Activated T-cell treated with anti-CD3 and anti-CD28 coated beads for 4 hours (primary cell): Measurements from ENCODE around the gene LTBP3.
"Not testable (repeated sequence)": the region's sequence is repeated elsewhere in the genome, so short reads cannot be mapped to it uniquely, and the experiment has no call there.

Experiments used
- DNase-seq: peaks from one replicate; pipeline ENCODE4 v3.0.0-alpha.2; 2020

Gene LTBP3

DNA sequence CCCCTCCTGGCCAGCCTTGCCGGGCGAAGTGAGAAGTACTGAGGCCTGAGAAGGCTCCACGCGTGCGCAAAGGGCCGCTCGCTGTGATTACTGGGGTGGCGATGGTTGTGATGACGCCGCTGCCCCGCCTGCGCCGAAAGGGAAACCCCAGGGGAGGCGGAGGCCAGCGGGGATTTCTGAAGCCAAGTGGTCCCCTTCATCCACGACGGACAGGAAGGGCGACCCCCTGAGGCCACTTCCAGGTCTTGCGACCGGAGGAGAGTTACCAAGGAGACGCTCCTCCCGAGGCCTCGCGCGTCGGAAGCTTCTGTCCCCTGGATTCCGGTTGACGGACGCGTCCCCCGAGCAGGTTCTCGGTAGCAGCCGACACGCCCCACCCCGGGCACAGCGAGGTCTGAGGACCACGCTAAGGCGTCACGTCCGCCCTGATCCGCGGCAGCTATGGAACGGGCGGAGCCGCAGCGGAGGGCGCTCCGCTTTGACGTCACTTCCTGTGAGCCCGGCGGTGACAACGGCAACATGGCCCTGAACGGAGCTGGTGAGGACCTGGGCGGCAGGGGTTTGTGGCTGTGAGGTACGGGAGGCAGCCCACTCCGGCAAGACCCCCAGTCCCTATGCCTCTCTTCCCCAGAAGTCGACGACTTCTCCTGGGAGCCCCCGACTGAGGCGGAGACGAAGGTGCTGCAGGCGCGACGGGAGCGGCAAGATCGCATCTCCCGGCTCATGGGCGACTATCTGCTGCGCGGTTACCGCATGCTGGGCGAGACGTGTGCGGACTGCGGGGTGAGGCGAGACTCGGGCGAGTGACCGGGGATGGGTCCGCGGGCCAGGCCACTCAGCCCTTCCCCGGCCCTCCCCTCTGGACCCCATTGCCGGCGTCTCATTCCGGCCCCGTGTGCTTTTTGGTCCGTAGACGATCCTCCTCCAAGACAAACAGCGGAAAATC is 12.1 kb upstream of the LTBP3 start, which contains the start of gene ZNRD2:
ZNRD2 (plus strand) TSS at position 505 of the 946 bp plus-strand sequence; CDS start at position 520, 15 bp downstream.
- peak; percentile 95 for DNase-seq

DNA sequence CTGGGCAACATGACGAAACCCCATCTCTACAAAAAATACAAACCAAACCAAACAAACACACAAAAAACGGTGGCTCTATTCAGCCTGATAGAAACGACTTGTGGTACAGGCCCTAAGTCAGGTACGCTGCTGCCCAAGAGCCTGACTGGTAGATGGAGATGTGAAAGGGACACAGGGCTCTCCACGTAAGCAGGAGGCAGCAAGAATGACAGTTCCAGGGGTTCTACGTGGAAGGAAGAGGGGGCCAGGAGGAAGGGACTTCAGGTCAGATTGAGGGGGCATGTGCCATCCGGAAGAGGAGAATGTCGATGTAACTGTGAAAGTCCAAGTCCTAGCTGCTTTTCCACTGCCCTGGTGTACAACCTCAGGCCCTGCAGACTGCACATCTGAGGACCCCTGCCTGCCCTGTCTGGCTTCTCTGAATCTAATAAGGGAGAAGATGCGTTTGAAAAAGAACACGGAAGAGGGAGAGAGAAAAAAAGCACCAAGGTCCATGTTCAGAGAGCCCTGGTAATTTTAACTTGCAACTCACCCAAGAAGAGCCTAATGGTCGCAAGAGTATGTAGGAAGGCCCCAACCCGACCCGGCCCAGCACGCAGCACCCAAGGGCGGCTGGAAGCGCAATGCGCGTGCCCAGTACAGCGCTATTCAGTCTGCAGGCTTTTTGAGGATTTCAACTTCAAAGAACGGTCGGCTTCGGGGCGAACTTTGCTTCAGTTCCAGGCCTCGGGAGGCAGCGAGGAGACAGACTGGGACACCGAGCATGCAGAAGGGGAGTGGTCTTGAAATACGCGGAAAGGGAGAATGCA is 11.2 kb upstream of the LTBP3 start:
- no peak for DNase-seq

DNA sequence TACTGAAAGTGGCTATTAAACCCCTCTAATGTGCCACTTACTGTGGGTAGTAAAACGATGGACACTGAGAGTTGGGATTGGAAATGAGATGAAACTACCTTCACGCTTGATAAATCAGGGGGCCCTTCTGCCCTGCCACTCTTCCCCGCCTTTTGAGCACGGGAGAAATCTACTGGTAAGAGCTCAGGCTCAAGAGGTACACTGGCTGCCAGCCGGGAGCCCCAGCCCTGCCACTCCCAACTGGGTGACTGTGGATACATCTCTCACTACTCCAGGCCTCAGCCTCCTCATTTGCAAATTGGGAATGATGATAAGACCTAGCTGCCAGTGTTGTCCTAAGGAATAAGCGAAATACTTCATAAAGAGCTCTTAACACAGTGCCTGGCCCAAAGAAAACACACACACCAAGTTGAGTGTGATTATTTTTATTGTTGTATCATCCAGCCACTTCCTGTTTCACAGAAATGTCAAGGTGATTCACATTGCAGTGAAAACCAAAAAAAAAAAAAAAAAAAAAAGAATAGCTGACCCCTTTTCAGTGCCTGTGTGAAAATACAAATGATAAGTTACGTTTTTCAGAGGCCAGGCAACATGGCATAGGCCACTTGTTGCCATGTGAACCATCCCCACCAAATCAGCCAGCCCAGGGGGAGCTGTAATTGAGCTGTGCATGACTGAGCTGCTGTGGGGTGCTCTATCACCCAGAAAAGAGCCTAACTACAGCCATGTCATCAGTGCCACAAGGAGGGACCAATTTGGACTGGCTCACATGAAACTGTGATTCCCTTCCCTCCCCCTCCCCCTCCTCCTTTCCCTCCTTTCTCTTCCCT is 7.7 kb upstream of the LTBP3 start:
- no peak for DNase-seq

DNA sequence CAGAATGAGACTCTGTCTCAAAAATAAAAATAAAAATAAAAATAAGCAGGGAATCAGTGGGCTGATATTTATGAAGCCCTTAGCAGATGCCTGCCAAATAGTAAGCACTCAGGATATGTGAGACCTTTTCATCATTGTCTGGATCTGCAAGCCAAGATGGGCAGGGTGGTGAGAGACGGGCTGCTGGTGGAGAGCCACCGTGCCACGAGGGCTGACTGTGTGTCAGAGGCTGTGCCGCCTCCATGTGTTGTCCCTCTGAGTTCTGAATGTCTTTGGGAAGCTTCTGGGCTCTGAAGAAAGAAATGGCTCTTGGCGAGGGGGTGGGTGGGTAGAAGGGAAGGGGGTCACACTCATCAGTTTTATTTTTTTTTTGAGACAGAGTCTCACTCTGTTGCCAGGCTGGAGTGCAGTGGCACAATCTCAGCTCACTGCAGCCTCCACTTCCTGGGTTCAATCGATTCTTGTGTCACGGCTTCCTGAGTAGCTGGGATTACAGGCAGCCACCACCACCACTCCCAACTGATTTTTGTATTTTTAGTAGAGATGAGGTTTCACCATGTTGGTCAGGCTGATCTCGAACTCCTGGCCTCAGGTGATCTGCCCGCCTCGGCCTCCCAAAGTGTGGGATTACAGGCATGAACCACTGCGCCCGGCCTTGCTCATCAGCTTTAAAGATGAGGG is 6.9 kb upstream of the LTBP3 start:
- DNase-seq: not testable (repeated sequence)

DNA sequence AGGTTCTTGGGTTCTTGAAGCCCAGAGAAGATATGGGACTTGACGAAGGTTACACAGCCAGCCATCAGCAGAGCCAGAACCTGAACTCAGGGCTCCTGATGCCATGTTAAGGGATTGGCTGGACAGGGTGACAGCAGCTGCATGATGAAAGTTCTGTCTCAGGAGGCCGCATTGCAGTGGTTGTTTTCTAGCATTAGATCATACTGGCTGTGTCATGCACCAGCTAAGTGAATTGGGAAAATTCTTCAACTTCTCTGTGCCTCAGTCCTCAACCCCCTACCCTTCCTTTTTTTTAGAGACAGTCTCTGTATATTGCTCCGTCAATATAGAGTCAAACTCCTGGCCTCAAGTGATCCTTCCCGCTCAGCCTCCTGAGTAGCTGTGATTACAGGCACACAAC is 5.4 kb upstream of the LTBP3 start:
- DNase-seq: no peak

DNA sequence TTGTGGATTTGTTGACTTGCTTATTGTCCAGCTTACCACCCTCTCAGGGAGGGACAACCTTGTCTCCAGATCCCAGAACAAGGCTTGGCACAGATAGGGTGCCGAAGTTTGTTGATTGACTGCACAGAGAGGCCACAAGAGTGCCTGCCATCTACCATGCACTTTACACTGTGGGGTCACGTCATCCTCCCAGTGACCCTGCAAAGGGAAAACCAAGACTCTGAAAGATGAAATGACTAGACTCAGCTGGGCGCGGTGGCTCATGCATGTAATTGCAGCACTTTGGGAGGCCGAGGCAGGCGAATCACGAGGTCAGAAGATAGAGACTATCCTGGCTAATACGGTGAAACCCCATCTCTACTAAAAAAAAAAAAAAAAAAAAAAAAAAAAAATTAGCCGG is 4.6 kb upstream of the LTBP3 start:
- no peak for DNase-seq

DNA sequence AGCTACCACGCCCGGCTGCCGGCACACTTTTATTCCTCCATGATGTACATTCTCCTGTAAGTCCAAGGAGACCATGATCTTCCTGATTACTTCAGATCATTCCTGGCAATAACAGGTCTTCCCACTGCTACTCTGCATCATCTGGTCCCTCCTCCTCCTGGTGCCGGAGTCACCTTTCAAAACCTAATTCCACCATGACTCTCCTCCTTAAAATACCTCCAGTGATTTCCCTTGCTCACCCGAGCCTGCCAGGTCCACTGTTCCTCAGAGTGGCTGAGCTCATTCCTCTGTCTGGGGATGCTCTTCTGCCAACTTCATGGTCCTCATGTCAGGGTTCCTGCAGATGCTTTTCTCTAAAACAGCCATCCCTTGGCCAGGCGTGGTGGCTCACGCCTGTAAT is 3.9 kb upstream of the LTBP3 start:
- DNase-seq: no peak

DNA sequence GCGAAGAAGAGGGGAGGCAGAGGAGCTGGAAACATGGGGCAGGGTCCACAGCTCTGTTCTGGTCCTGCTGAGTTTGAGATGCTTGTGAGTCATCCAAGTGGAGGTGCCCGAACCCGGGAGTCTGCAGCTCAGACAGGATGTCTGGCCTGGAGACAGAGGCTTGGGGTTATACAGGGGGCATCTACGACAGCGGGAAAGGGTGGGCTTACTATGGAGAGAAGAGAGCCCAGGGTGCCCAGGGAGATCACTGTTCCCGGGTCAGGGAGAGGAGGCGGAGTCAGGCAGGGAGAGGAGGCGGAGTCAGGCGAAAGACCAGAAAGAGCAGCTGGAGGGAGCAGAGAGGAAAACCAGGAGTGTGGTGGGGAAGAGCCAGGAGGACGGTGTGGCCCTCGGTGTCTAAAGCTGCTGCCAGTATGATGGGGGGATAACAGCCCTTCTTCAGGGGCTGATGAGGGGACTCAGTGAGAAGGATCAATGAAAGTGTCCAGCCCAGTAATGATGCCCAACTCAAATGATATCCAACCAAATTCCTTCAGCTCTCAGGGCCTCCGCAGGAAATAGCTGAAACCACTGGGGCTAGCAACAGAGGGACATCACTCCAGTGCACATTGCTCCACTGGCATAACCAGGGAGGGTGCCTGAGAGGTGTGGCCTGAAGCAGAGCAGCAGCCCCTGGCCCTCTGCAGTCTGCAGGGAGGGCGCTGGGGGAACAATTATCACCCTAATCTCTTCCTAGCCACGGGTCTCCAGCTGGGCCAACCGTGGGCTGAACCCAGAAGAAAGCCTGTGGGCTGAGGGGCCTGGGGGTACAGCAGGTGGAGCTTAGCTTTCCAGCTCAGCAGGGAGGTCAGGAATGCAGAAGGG is 2.6 kb upstream of the LTBP3 start:
- no peak for DNase-seq

DNA sequence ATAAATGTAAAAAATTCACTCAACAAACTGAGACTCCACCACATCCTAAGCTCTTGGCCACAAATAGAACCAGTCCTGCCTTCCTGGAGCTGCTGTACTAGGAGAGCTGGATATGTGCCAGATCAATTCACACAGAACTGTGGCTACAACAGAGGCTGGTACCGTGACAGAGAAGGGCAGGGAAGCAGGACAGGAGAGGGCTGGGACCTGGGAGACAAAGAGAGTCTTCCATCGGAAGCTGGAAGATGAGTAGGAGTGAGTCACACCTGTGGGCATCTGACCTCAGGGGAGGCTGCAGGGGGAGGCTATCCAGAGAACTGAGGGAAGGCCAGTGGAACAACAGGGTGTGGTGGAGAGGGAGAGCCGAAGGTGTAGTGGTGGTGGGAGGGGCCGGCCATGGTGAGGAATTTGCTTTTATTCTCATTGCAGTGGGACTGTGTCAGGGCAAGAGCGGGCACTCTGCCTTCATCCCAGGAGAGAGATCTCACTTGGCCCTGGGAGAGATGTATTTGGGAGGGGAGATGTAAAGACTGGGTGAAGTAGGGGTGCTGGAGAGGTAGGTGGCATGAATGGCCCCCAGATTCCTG is 1.9 kb upstream of the LTBP3 start:
- DNase-seq: no peak

DNA sequence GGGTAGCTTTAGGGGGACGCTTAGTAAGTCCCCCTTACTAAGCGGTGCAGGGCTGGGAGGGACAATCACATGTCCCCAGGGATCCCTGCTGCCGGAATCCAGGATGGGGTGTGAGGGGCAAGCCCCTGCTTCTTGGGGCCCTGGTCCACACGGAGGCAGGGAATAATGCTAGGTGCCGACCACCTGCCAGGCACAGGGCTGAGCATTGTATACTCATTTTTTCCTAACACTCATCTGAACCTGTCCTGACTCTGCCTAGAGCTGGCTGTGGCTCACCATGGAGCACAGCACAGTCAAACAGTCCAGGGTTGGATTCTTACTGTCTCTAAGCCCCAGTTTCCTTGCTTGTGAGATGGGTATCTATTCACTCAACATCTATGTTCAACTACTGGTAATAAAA is 1.4 kb upstream of the LTBP3 start:
- no peak for DNase-seq

DNA sequence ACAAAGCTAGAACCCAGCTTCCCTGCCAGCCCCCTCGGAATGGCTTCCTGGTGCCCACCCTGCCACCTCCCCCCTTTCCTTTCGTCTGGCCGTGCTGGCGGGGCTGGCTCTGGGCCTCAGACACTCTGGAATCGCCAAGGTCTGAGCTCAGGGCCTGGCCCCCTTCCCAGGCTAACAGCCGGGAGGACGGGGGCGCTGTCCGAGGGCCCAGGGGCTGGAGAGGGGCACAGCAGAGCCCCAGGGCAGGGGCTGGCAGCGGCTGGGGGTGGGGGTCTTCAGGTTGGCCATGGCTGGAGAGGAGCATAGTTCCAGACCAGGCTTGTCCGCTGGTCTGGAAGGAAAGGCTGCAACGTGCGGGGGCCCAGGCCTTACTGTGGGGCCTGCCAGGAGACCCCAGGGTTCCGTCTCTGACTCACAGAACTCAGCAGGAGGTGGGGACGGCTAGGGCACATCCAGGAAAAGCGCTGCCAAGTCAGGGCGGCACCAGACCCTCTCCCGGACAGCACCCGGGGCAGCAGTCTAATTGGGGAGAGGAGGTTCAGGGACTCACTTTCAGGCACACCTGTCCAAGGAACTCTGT is 861 bp upstream of the LTBP3 start:
- no peak for DNase-seq

DNA sequence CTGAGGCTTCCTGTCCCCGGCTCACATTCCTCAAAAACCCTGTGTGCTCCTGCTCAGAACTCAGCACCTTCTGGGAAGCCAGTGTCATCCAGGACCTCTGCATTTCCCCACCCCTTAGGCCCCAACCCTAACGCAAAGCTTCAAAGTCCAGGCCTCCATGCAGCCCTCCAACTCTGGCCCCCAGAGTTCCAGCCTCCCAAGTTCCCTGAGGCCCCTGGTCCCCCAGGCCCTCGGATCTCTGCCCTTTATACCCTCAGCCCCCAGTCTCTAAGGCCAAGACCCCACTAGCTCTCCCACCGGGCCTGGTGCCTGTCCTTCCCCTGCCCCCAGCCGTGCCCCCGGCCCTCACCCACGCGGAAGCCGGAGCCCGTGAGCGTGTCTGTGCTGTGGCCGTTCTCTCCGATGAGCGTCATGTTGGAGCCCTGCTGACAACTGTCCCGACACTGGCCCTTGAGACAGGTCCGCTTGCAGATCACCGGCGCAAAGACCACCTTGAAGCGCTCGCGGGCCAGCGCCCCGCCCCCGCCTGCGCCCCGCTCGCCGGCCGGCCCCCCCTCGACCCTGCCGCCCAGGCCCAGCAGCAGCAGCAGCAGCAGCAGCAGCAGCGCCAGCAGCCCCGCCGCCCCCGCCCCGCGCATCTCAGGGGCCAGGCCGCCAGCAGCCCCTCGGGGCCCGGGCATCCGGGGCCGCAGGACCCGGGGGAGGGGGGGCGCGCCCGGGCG is 718 bp downstream of the LTBP3 start:
- DNase-seq: no peak

DNA sequence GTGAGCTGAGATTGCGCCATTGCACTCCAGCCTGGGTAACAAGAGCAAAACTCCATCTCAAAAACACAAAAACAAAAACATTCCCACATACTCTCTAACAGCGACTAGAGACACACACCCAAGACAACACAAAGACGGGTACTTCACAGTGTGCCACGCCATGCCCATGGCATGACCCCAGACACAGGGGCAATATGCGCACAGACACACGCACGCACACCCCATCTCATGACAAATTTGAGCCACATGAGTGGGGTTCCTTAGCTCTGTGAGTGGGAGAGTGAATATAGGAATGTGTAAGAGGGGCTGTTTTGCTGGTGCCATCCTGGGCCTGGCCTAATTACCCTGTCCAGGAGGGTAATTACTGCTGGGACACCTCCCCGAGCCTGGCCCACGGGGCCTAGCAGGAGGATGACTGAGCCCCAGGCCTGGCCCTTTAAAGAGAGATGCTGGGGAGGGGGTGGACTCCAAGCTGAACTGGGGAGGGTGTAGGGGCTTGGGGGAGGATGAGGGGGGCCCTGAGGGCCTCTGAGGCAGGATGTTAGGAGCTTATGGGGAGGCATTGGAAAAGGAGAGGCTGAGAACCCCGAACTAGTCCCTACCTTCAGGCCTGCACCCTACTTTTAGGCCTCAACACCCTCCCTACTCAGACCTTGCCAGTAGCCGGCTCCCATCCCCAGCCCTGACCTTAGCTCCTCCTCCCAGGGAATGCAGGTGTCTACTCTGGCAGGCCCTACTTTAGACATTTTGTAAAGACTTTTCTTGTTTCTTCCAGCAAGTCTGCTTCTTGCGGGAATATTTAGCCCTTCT is 1.5 kb downstream of the LTBP3 start:
- no peak for DNase-seq

DNA sequence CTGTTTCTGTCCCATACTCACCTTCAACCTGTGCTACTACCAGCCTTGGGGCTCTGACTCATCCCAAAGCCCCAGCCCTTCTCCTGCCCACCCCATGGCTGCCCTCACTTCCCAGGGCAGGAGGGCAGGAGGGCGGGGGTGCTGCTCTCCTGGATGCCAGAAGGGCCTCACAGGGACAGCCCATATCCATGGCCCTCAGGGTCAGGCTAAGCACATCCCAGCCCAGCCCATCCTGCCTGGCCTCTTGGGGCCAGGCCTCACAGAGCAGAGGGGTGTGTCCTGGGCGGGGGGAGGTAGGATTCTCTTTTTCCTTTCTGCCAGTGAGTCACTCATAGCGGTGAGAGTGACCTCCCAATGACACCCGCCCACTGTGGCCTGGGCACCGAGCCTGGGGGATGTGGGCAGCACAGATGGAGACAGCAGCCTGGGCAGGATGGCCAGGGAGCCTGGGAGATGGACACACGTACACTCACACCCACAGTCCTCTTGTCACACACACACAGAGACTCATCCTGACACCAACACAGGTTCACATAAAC is 2.4 kb downstream of the LTBP3 start:
- no peak for DNase-seq

DNA sequence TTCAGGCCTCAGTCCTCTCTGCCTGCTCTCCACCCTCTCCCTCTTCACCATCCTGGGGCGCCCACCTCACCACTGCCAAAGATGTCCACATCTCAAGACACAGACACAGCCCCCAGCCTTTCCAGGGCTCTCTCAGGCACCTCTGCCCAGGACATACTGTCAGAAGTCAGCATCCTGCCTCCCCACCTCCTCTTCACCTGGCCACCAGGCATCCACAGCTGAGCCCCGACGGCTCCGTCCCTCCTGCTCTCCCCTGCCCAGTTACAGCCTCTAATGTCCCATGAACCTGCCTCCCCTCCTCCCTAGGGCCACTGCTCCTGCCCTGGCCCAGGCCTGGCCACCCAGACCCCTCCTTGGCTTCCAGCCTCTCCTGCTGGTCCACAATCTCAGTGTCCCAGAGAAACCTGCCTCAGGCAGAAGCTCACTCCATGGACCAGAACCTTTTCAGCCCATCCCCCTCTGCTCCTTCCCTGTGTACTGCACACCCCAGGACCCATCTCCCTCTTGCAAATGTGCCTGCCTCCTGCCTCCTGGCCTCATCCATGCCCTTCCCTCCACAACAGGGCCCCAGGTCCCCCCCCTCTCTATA is 3.2 kb downstream of the LTBP3 start:
- DNase-seq: no peak

DNA sequence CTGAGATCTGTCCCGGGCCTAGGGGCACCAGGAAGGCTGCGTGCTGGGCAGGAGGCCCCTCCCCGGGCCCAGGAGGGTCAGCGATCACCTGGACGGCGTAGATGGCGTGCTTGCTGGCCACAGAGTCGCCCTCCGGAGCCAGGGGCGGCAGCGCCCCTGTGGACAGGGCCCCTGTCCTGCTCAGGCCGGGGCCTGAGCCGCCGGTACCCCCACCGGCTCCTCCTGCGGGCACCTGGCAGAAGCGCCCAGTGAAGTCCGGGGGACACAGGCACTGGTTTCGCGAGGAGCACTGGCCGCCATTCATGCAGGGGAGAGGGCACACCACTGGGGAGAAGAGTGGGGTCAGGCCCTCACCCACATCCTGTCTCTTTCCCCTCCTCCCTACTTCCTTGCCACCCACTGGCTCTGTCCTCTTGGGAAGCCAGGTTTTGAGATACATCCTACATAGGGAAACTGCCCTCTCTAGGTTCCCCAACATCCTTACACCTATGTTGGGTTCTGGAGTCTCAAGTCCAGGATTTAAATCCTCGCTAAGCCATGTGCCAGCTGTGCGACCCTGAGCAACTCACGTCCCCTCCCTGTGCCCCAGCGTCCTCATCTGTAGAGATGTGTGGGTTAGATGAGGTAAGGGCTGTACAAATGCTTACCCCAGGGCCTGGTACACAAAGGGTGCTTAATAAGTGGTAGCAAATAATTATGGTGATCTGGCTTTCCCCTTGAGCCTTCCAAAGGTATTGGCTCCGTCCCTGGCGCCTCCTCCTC is 3.9 kb downstream of the LTBP3 start:
- DNase-seq: no peak

DNA sequence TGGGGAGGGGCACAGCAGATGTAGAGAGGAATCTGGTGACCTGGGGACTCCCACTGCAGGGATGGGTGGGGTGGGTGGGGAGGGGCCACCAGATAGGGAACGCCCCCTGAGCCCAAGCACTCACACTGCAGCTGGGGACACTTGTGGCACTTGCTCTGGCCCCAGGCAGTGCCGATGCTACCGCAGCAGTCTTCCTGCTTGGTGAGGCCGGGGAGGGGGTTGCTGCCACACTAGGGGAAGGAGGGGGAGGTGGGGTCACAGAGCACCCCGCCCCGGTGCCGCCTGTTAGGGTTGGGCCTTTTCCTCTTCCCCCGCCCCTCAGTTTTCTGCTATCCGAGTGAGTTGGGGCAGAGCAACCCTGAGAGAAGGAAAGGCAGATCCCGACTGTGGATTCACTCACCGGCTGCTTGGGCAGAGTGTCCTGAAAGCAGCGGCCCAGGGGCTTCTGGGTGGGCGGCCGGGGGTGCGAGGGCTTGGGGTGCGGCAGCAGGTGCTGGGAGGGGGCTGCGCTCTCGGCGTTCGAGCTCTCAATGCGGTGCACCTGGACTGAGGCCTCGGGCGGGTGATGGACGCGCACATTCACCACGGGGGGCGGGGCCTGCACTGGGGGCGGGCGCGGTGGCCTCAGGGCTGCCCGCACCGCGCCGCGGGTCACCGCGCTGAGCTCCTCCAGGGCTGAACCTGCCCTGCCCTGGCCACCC is 4.7 kb downstream of the LTBP3 start:
- no peak for DNase-seq
